ENCODE measurements around the gene ASXL2.

- no peak for TF ChIP-seq POLR2A (IDR thresholded peaks at IDR 0.05; ENCODE audit: low read length)
- no peak for TF ChIP-seq GATA1 (IDR thresholded peaks at IDR 0.05; ENCODE audit: low read depth, low read length)
These were observed 56.8 kb downstream of the ASXL2 start for GRCh38 chr2:25821225-25822056.

Measured in erythroblast (primary cell).